GM12878 (cell line): ENCODE data around the gene NKAIN1. TPM values are rescaled to one million over a fixed set of nuclear protein-coding genes. Genes with fewer than 3 reads are reported as not detected.

Experiments
- ATAC-seq: fragments of 200-7000 bp; cut with Tn5 transposase; 3 replicates; pipeline ENCODE4 v1.9.1; 2020; ENCODE audit warnings: mild to moderate bottlenecking, moderate library complexity
- BruUV-seq: library from RNA; stranded (reverse); fragments of 400-500 nt; replicated peaks from 2 replicates; lab custom pipeline; 2021; lab: Mats Ljungman, UMichigan
- CTCF ChIA-PET: fragments of 300-600 bp; sonication (Branson Sonifier 250); formaldehyde crosslinking; extraction: SDS; loops from one replicate; lab custom pipeline; 2021; ENCODE audit warnings: inconsistent platforms; lab: Yijun Ruan, JAX
- POLR2A ChIA-PET: fragments of 350-600 bp; formaldehyde crosslinking; extraction: SDS; loops from one replicate; lab custom pipeline; 2021; ENCODE audit warnings: inconsistent platforms; lab: Charles Lee
- RAD21 ChIA-PET: fragments of 300-600 bp; sonication (Branson Sonifier 250); formaldehyde crosslinking; loops from one replicate; lab custom pipeline; 2023; ENCODE audit warnings: antibody characterized with exemption; ENCODE audit not compliant: unreplicated experiment; lab: Charles Lee
- SMC1A ChIA-PET: fragments of 300-600 bp; sonication (Branson Sonifier 250); formaldehyde crosslinking; loops from one replicate; lab custom pipeline; 2023; ENCODE audit not compliant: unreplicated experiment, uncharacterized antibody; lab: Charles Lee
- DNase-seq: peaks from one replicate; pipeline ENCODE4 v3.0.0-alpha.2; 2011; ENCODE audit warnings: low read depth, low spot score
- FAIRE-seq: peaks from 3 replicates; lab custom pipeline; 2011; peaks lifted over from hg19 to GRCh38; lab: Jason Lieb, UNC
- H2AFZ ChIP-seq: 2 replicates; pipeline ENCODE4 v1.6.0; 2011; ENCODE audit warnings: low read depth, low read length, control low read depth; ENCODE audit not compliant: control insufficient read depth
- H3K27ac ChIP-seq: 2 replicates; pipeline ENCODE4 v1.5.1; 2011; ENCODE audit warnings: control low read depth; ENCODE audit not compliant: control insufficient read depth, insufficient read depth
- H3K27me3 ChIP-seq, 2 experiments: replicated peaks in 1 of 2; 2 replicates each; pipeline versions ENCODE4 v1.6.0 to v1.6.1; 2011; ENCODE audit warnings: low read length in 1 of 2; ENCODE audit not compliant: control insufficient read depth in 2 of 2, insufficient read depth in 2 of 2
- H3K36me3 ChIP-seq, 2 experiments: 2 replicates each; pipeline ENCODE4 v1.5.1; 2011; ENCODE audit warnings: low read length in 1 of 2; ENCODE audit not compliant: control insufficient read depth in 2 of 2, insufficient read depth in 2 of 2
- H3K4me1 ChIP-seq: 2 replicates; pipeline ENCODE4 v1.6.1; 2011; ENCODE audit warnings: mild to moderate bottlenecking, low read length, moderate library complexity, mixed read lengths; ENCODE audit not compliant: control insufficient read depth, insufficient read depth
- H3K4me2 ChIP-seq: 2 replicates; pipeline ENCODE4 v1.6.0; 2011; ENCODE audit warnings: control low read depth; ENCODE audit not compliant: control insufficient read depth, insufficient read depth
- H3K4me3 ChIP-seq: fragments of 200-600 bp; sonication (generic); 2 replicates; pipeline ENCODE4 v1.5.1; 2016
- H3K79me2 ChIP-seq: 2 replicates; pipeline ENCODE4 v1.6.0; 2011; ENCODE audit warnings: low read length; ENCODE audit not compliant: control insufficient read depth, insufficient read depth
- H3K9ac ChIP-seq: 2 replicates; pipeline ENCODE4 v1.8.0; 2011; ENCODE audit warnings: low read length, control low read depth, mixed read lengths; ENCODE audit not compliant: control insufficient read depth, insufficient read depth
- H3K9me3 ChIP-seq: replicated peaks from 3 replicates; pipeline ENCODE4 v1.5.1; 2011; ENCODE audit warnings: mild to moderate bottlenecking, low read length; ENCODE audit not compliant: control insufficient read depth, insufficient read depth
- H4K20me1 ChIP-seq: 2 replicates; pipeline ENCODE4 v1.6.0; 2011; ENCODE audit not compliant: control insufficient read depth, insufficient read depth
- BHLHE40 ChIP-seq, 2 experiments: fragments of 450-650 bp in 1 of 2; IDR thresholded peaks; 2 replicates each; pipeline ENCODE4 v1.6.1; 2011 to 2017; ENCODE audit warnings: low read depth in 2 of 2, borderline replicate concordance in 1 of 2, improper control_type of control experiment in 1 of 2, low read length in 1 of 2, mild to moderate bottlenecking in 1 of 2
- CBFB ChIP-seq: IDR thresholded peaks from 2 replicates; pipeline ENCODE4 v1.6.1; 2016; ENCODE audit warnings: antibody characterized with exemption, low read depth
- DPF2 ChIP-seq: fragments of 450-650 bp; IDR thresholded peaks from 2 replicates; pipeline ENCODE4 v1.6.1; 2017; ENCODE audit warnings: mild to moderate bottlenecking
- EP300 ChIP-seq, 2 experiments: fragments of 150-350 bp in 1 of 2; IDR thresholded peaks; 2 replicates each; pipeline ENCODE4 v1.6.1; 2011 to 2012; ENCODE audit warnings: low read depth in 2 of 2, low read length in 2 of 2, borderline replicate concordance in 1 of 2, improper control_type of control experiment in 1 of 2, inconsistent platforms in 1 of 2; ENCODE audit not compliant: control insufficient read depth in 1 of 2
- FOXK2 ChIP-seq: fragments of 450-650 bp; IDR thresholded peaks from 2 replicates; pipeline ENCODE4 v1.6.1; 2017; ENCODE audit warnings: mild to moderate bottlenecking, moderate library complexity
- PAX8 ChIP-seq: fragments of 450-650 bp; IDR thresholded peaks from 2 replicates; pipeline ENCODE4 v1.6.1; 2017; ENCODE audit warnings: mild to moderate bottlenecking, moderate library complexity
- RCOR1 ChIP-seq: conservative IDR thresholded peaks from 2 replicates; pipeline ENCODE4 v1.6.1; 2012; ENCODE audit warnings: low read depth, low read length, improper control_type of control experiment
- RFX5 ChIP-seq: IDR thresholded peaks from 2 replicates; pipeline ENCODE4 v1.6.1; 2011; ENCODE audit warnings: low read depth, low read length, improper control_type of control experiment
- SREBF1 ChIP-seq: IDR thresholded peaks from 2 replicates; pipeline ENCODE4 v1.6.1; 2012; ENCODE audit warnings: mild to moderate bottlenecking, low read length
- YY1 ChIP-seq: IDR thresholded peaks from 2 replicates; pipeline ENCODE4 v1.6.1; 2011; ENCODE audit warnings: low read depth, mild to moderate bottlenecking, low read length
- ZNF274 ChIP-seq: IDR thresholded peaks from one replicate; pipeline ENCODE4 v1.8.0; 2011; ENCODE audit not compliant: insufficient read length, insufficient read depth
- WGBS: methylation state at CpG from one replicate; pipeline ENCODE4 v1.1.6; 2016; ENCODE audit warnings: low lambda C conversion rate; ENCODE audit not compliant: insufficient replicate concordance, insufficient coverage; ENCODE audit errors: missing lambda C conversion rate; 5-methylcytosine and 5-hydroxymethylcytosine counted together
- in situ Hi-C: fragments of 300-500 bp; cut with MboI; formaldehyde crosslinking; loops from 9 replicates; pipeline ENCODE4 v1.14.3; 2018; ENCODE audit warnings: mixed read lengths
- intact Hi-C: fragments of 100-400 bp; cut with micrococcal nuclease; formaldehyde crosslinking; loops from one replicate; pipeline ENCODE4 v1.14.2; 2022; ENCODE audit not compliant: unreplicated experiment
- polyA plus RNA-seq, 11 experiments: library from polyadenylated mRNA; depleted of rRNA in 4 of 11; unstranded in 6 of 11; stranded (reverse) in 5 of 11; fragments of >200 nt; fragmentation: Nextera tagmentation in 4 of 11; fragmentation: Illumina TruSeq in 1 of 11; extraction: Ambion mirVana in 4 of 11; extraction: Trizol in 1 of 11; gene quantifications; 1 replicate in 1 of 11; 2 replicates in 10 of 11; pipeline versions ENCODE4 v1.2.1 to v1.2.3, GENCODE V29; 2011 to 2016; ENCODE audit warnings: inconsistent platforms in 2 of 11, missing spikeins in 2 of 11, low read depth in 1 of 11
- total RNA-seq, 4 experiments: library from RNA; depleted of rRNA in 3 of 4; stranded (reverse); fragments of >200 nt in 3 of 4; fragmentation: Illumina TruSeq in 1 of 4; extraction: Trizol in 1 of 4; gene quantifications; 2 replicates each; pipeline versions ENCODE4 v1.2.1 to v1.2.3, GENCODE V29; 2013 to 2021
- TF ChIP-seq, protein P1 (sequence below): IDR thresholded peaks from 2 replicates; pipeline ENCODE4 v1.6.1; 2011; ENCODE audit warnings: borderline replicate concordance, low read depth, mild to moderate bottlenecking, moderate library complexity, low read length; ENCODE audit not compliant: insufficient read depth, poor library complexity, severe bottlenecking
- TF ChIP-seq, protein P2 (sequence below): fragments of 450-650 bp; IDR thresholded peaks from 2 replicates; pipeline ENCODE4 v1.6.1; 2014; ENCODE audit warnings: mild to moderate bottlenecking

Gene NKAIN1
- total and polyA plus RNA-seq, 10 of the 15 experiments (the other 5 are each of a cell fraction or from before 2014, with no cell fraction given): not detected

DNA sequence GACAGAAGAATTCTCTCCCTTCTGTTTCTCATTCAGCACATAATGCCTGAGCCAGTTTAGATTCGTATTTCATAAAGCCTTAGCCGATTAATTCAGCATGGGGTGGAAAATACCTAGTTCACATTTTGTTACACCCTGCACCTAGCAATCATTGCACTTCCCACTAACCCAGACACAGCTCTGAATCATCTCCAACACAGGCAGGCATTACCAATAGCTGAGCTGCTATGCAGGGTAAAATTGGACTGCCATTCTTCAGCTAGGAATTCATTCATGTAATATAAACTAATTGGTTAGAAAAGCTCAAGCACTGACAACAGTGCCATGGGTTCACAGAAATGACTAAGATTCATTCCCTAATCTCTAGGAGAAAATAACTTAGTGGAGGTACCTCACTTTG, 26.9 kb upstream of the NKAIN1 start:
- FAIRE-seq (no peak), DNase-seq (no peak)
- Histone ChIP-seq H3K27me3 (no peaks in the 10 kb centered on the region), H2AFZ (no peak overlapping the region), H3K36me3 (peaks cover 17 to 18% of the 10 kb centered on the region in 2 experiments), H3K79me2 (no peaks in the 10 kb centered on the region), H4K20me1 (no peaks in the 10 kb centered on the region), H3K9me3 (no peaks in the 10 kb centered on the region)
- 100% methylated on average over 2 of the region's 2 CpGs for WGBS
- RAD21 ChIA-PET: no interaction called here
- SMC1A ChIA-PET: interaction anchor here (0.8 kb wide), 1 partner anchor 11 kb away, joined by 3 read pairs; no protein-coding TSS in a partner anchor
- TF ChIP-seq DPF2: no peak
- TF ChIP-seq EP300 (IDR thresholded peaks at IDR 0.05; ENCODE audit: borderline replicate concordance in 1 of 2, control insufficient read depth in 1 of 2, low read depth in 2 of 2, low read length in 2 of 2): no peak
- TF ChIP-seq RCOR1: no peak
- TF ChIP-seq PAX8: no peak
- TF ChIP-seq, protein P1, sequence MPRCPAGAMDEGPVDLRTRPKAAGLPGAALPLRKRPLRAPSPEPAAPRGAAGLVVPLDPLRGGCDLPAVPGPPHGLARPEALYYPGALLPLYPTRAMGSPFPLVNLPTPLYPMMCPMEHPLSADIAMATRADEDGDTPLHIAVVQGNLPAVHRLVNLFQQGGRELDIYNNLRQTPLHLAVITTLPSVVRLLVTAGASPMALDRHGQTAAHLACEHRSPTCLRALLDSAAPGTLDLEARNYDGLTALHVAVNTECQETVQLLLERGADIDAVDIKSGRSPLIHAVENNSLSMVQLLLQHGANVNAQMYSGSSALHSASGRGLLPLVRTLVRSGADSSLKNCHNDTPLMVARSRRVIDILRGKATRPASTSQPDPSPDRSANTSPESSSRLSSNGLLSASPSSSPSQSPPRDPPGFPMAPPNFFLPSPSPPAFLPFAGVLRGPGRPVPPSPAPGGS: no peak
- no peak for TF ChIP-seq BHLHE40 (IDR thresholded peaks at IDR 0.05; ENCODE audit: borderline replicate concordance in 1 of 2, low read depth in 2 of 2, low read length in 1 of 2)
- no peak for TF ChIP-seq ZNF274
- TF ChIP-seq YY1: no peak
- TF ChIP-seq SREBF1: no peak
- no peak for TF ChIP-seq FOXK2
- TF ChIP-seq RFX5: no peak
- TF ChIP-seq CBFB: no peak
- TF ChIP-seq, protein P2, sequence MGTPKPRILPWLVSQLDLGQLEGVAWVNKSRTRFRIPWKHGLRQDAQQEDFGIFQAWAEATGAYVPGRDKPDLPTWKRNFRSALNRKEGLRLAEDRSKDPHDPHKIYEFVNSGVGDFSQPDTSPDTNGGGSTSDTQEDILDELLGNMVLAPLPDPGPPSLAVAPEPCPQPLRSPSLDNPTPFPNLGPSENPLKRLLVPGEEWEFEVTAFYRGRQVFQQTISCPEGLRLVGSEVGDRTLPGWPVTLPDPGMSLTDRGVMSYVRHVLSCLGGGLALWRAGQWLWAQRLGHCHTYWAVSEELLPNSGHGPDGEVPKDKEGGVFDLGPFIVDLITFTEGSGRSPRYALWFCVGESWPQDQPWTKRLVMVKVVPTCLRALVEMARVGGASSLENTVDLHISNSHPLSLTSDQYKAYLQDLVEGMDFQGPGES: no peak
- TF ChIP-seq, all 136 proteins: peak for 0
- Histone ChIP-seq H3K9ac (no peak overlapping the region), H3K4me1 (no peaks in the 10 kb centered on the region), H3K27ac (no peak overlapping the region), H3K4me2 (no peak overlapping the region), H3K4me3 (no peak overlapping the region)
- intact Hi-C loops (no loop called here), in situ Hi-C loops (no loop called here)
- CTCF ChIA-PET: interaction anchor here (1.3 kb wide), 1 partner anchor 84 kb away, joined by 3 read pairs; no protein-coding TSS in a partner anchor
- no peak for ATAC-seq
- no TSS peak for BruUV-seq
- POLR2A ChIA-PET: no interaction called here
